Ishikawa (cell line): ENCODE results near the gene CERS6.

Experiments used
- CEBPB ChIP-seq: IDR thresholded peaks from 2 replicates; pipeline ENCODE4 v1.6.1; 2012
- CREB1 ChIP-seq: IDR thresholded peaks from 2 replicates; pipeline ENCODE4 v1.6.1; 2012; ENCODE audit warnings: low read depth
- EGR1 ChIP-seq: IDR thresholded peaks from 2 replicates; pipeline ENCODE4 v1.6.1; 2012
- EP300 ChIP-seq: IDR thresholded peaks from 2 replicates; pipeline ENCODE4 v1.6.1; 2012; ENCODE audit warnings: borderline replicate concordance
- FOXM1 ChIP-seq: IDR thresholded peaks from 2 replicates; pipeline ENCODE4 v1.6.1; 2012; ENCODE audit warnings: low read depth, borderline replicate concordance
- MAX ChIP-seq: IDR thresholded peaks from 2 replicates; pipeline ENCODE4 v1.6.1; 2012
- NFIC ChIP-seq: IDR thresholded peaks from 2 replicates; pipeline ENCODE4 v1.6.1; 2012
- RAD21 ChIP-seq: IDR thresholded peaks from 2 replicates; pipeline ENCODE4 v1.6.1; 2012; ENCODE audit warnings: low read depth
- REST ChIP-seq: IDR thresholded peaks from 2 replicates; pipeline ENCODE4 v1.6.1; 2012; ENCODE audit warnings: low read depth, mild to moderate bottlenecking
- TAF1 ChIP-seq: IDR thresholded peaks from 2 replicates; pipeline ENCODE4 v1.6.1; 2012; ENCODE audit warnings: low read depth, mild to moderate bottlenecking
- TCF12 ChIP-seq: IDR thresholded peaks from 2 replicates; pipeline ENCODE4 v1.6.1; 2012; ENCODE audit warnings: low read depth
- TEAD4 ChIP-seq: IDR thresholded peaks from 2 replicates; pipeline ENCODE4 v1.6.1; 2012
- USF1 ChIP-seq: IDR thresholded peaks from 2 replicates; pipeline ENCODE4 v1.6.1; 2012
- YY1 ChIP-seq: IDR thresholded peaks from 2 replicates; pipeline ENCODE4 v1.6.1; 2012; ENCODE audit warnings: low read depth
- ZBTB7A ChIP-seq: IDR thresholded peaks from 2 replicates; pipeline ENCODE4 v1.6.1; 2012; ENCODE audit warnings: low read depth

The CERS6 gene

GRCh38 chr2:168494190-168494711 lies 38.2 kb downstream of the CERS6 start:
- no peak for TF ChIP-seq MAX
- TF ChIP-seq TCF12: no peak
- no peak for TF ChIP-seq ZBTB7A
- TF ChIP-seq CREB1: no peak
- TF ChIP-seq CEBPB: no peak
- TF ChIP-seq EP300: no peak
- no peak for TF ChIP-seq REST
- TF ChIP-seq TAF1: no peak
- TF ChIP-seq YY1: no peak
- TF ChIP-seq RAD21: no peak
- TF ChIP-seq EGR1: no peak
- TF ChIP-seq FOXM1: no peak
- no peak for TF ChIP-seq USF1
- TF ChIP-seq NFIC: no peak
- TF ChIP-seq TEAD4: no peak

- TF ChIP-seq EP300 (no peak), CEBPB (no peak), YY1 (no peak), CREB1 (no peak), REST (no peak), USF1 (no peak), ZBTB7A (no peak), EGR1 (no peak), NFIC (no peak), MAX (no peak), RAD21 (no peak), TAF1 (no peak), TCF12 (no peak), FOXM1 (no peak), TEAD4 (no peak)
Measured at GRCh38 chr2:168495524-168495923, 39.5 kb downstream of the CERS6 start.

GRCh38 chr2:168496906-168497305 lies 40.8 kb downstream of the CERS6 start:
- TF ChIP-seq YY1 (no peak), RAD21 (no peak), EP300 (no peak), REST (no peak), CREB1 (no peak)

- TF ChIP-seq MAX: no peak
Measured at GRCh38 chr2:168499500-168499899, 43.4 kb downstream of the CERS6 start.

GRCh38 chr2:168500516-168500915 lies 44.4 kb downstream of the CERS6 start:
- TF ChIP-seq ZBTB7A: no peak
- TF ChIP-seq CREB1: no peak
- TF ChIP-seq TAF1: no peak
- TF ChIP-seq RAD21: no peak
- no peak for TF ChIP-seq TCF12
- no peak for TF ChIP-seq EGR1
- TF ChIP-seq NFIC: no peak
- TF ChIP-seq FOXM1: no peak
- no peak for TF ChIP-seq EP300
